HepG2 (cell line): ENCODE results near the gene COL18A1. TPM values are rescaled to one million over a fixed set of nuclear protein-coding genes. Genes with fewer than 3 reads are reported as not detected.

Experiments used
- ATAD3A ChIP-seq: sonication (generic); formaldehyde crosslinking; IDR thresholded peaks from 2 replicates; pipeline ENCODE4 v1.4.0; 2020; ENCODE audit warnings: missing genetic modification reagents
- SATB2 ChIP-seq: sonication (generic); formaldehyde crosslinking; IDR thresholded peaks from 2 replicates; pipeline ENCODE4 v1.5.0; 2020; ENCODE audit warnings: missing genetic modification reagents
- ZNF746 ChIP-seq: sonication (generic); formaldehyde crosslinking; IDR thresholded peaks from 2 replicates; pipeline ENCODE4 v1.8.0; 2022; ENCODE audit warnings: mild to moderate bottlenecking, missing genetic modification reagents
- polyA plus RNA-seq, 8 experiments: library from polyadenylated mRNA; depleted of rRNA in 3 of 8; stranded (reverse) in 7 of 8; unstranded in 1 of 8; fragments of >200 nt; fragmentation: Illumina TruSeq in 4 of 8; extraction: Trizol in 4 of 8; gene quantifications; 2 replicates each; pipeline versions ENCODE4 v1.2.1 to v1.2.3, GENCODE V29; 2011 to 2016; ENCODE audit warnings: low read depth in 4 of 8, missing spikeins in 1 of 8, mixed read lengths in 1 of 8; ENCODE audit not compliant: insufficient read depth in 1 of 8
- total RNA-seq, 5 experiments: library from RNA; depleted of rRNA; stranded (reverse); fragments of >200 nt; fragmentation: Illumina TruSeq; extraction: Trizol; gene quantifications; 2 replicates each; pipeline ENCODE4 v1.2.3, GENCODE V29; 2016; ENCODE audit warnings: low read depth in 1 of 5
- TF ChIP-seq, protein P1 (sequence below): sonication (generic); formaldehyde crosslinking; conservative IDR thresholded peaks from 2 replicates; pipeline ENCODE4 v1.8.0; 2022; ENCODE audit warnings: mild to moderate bottlenecking, moderate library complexity, missing genetic modification reagents
- TF ChIP-seq, protein P2 (sequence below): IDR thresholded peaks from 2 replicates; pipeline ENCODE4 v1.6.1; 2016; ENCODE audit warnings: low read depth, control low read depth
- TF ChIP-seq, protein P3 (sequence below), 2 experiments: fragments of 450-650 bp in 1 of 2; sonication (generic) in 1 of 2; formaldehyde crosslinking in 1 of 2; IDR thresholded peaks; 2 replicates each; pipeline versions ENCODE4 v1.6.1 to v1.8.0; 2016 to 2022; ENCODE audit warnings: antibody characterized with exemption in 1 of 2, mild to moderate bottlenecking in 1 of 2, missing genetic modification reagents in 1 of 2
- TF ChIP-seq, protein P4 (sequence below): sonication (generic); formaldehyde crosslinking; IDR thresholded peaks from 2 replicates; pipeline ENCODE4 v1.5.1; 2020; ENCODE audit warnings: mild to moderate bottlenecking, missing genetic modification reagents, moderate library complexity

Gene COL18A1
- total and polyA plus RNA-seq, 2 of the 13 experiments (the other 11 are each of a cell fraction or from before 2014, with no cell fraction given) = 79.0 to 102 TPM

DNA sequence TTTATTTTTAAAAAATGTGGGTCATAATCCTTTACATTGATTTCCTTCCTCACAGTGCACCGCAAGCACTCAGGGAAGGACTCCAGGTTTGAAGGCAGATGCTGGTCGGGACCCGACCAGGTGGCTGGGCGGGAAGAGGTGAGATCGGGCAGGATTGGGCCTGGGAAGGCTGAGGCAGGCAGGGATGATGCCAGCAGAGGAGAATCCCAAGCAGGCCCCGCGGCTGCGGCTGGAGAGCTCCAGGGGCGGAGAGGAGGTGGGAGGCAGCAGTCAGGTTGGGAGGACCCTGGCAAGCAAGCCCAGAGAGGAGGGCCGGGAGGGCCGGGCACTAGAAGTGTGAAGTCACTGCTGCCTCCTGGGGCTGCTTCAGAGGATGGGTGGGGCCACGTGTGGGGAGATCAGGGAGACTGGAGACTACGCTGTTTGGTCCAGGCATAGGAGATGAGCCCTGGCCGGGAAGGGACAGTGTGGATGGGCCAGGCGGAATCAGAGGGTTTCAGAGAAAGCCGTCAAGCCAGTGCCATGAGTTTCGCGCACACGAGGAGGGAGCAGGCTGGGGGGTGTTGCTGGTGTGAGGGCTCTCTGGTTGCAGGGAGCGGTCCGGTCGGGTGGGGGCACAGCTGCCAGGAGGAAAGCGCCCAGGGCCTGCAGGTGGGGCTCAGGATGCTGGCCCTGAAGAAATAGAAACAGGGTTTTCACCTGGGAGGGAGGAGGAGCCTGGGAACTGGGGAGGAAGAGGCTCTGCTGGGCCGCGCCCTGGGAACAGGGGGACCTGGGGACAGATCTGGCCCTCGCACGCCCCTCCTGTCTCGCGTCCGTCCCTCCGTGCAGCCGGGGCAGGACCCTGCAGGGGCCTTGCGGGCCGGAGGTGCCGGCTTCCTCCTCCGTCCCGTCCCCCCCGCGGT is 888 bp upstream of the COL18A1 start (continued):
- TF ChIP-seq ATAD3A (CRISPR knock-in tag) (no peak), ZNF746 (CRISPR knock-in tag) (0 out of 2 replicates have a peak, but pooled peaks have one; percentile 19), SATB2 (CRISPR knock-in tag) (no peak)
- TF ChIP-seq, protein P1, sequence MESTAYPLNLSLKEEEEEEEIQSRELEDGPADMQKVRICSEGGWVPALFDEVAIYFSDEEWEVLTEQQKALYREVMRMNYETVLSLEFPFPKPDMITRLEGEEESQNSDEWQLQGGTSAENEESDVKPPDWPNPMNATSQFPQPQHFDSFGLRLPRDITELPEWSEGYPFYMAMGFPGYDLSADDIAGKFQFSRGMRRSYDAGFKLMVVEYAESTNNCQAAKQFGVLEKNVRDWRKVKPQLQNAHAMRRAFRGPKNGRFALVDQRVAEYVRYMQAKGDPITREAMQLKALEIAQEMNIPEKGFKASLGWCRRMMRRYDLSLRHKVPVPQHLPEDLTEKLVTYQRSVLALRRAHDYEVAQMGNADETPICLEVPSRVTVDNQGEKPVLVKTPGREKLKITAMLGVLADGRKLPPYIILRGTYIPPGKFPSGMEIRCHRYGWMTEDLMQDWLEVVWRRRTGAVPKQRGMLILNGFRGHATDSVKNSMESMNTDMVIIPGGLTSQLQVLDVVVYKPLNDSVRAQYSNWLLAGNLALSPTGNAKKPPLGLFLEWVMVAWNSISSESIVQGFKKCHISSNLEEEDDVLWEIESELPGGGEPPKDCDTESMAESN (CRISPR knock-in tag) = peak; percentile 44; the same call in 1 of the 2 replicates
- TF ChIP-seq, protein P2, sequence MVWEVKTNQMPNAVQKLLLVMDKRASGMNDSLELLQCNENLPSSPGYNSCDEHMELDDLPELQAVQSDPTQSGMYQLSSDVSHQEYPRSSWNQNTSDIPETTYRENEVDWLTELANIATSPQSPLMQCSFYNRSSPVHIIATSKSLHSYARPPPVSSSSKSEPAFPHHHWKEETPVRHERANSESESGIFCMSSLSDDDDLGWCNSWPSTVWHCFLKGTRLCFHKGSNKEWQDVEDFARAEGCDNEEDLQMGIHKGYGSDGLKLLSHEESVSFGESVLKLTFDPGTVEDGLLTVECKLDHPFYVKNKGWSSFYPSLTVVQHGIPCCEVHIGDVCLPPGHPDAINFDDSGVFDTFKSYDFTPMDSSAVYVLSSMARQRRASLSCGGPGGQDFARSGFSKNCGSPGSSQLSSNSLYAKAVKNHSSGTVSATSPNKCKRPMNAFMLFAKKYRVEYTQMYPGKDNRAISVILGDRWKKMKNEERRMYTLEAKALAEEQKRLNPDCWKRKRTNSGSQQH (CRISPR knock-in tag) = no peak
- TF ChIP-seq, protein P3, sequence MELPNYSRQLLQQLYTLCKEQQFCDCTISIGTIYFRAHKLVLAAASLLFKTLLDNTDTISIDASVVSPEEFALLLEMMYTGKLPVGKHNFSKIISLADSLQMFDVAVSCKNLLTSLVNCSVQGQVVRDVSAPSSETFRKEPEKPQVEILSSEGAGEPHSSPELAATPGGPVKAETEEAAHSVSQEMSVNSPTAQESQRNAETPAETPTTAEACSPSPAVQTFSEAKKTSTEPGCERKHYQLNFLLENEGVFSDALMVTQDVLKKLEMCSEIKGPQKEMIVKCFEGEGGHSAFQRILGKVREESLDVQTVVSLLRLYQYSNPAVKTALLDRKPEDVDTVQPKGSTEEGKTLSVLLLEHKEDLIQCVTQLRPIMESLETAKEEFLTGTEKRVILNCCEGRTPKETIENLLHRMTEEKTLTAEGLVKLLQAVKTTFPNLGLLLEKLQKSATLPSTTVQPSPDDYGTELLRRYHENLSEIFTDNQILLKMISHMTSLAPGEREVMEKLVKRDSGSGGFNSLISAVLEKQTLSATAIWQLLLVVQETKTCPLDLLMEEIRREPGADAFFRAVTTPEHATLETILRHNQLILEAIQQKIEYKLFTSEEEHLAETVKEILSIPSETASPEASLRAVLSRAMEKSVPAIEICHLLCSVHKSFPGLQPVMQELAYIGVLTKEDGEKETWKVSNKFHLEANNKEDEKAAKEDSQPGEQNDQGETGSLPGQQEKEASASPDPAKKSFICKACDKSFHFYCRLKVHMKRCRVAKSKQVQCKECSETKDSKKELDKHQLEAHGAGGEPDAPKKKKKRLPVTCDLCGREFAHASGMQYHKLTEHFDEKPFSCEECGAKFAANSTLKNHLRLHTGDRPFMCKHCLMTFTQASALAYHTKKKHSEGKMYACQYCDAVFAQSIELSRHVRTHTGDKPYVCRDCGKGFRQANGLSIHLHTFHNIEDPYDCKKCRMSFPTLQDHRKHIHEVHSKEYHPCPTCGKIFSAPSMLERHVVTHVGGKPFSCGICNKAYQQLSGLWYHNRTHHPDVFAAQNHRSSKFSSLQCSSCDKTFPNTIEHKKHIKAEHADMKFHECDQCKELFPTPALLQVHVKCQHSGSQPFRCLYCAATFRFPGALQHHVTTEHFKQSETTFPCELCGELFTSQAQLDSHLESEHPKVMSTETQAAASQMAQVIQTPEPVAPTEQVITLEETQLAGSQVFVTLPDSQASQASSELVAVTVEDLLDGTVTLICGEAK (IDR thresholded peaks at IDR 0.05) = no peak
- TF ChIP-seq, protein P3 (CRISPR knock-in tag; IDR thresholded peaks at IDR 0.05) = 0 out of 2 replicates have a peak, but pooled peaks have one; percentile 20
- TF ChIP-seq, protein P4, sequence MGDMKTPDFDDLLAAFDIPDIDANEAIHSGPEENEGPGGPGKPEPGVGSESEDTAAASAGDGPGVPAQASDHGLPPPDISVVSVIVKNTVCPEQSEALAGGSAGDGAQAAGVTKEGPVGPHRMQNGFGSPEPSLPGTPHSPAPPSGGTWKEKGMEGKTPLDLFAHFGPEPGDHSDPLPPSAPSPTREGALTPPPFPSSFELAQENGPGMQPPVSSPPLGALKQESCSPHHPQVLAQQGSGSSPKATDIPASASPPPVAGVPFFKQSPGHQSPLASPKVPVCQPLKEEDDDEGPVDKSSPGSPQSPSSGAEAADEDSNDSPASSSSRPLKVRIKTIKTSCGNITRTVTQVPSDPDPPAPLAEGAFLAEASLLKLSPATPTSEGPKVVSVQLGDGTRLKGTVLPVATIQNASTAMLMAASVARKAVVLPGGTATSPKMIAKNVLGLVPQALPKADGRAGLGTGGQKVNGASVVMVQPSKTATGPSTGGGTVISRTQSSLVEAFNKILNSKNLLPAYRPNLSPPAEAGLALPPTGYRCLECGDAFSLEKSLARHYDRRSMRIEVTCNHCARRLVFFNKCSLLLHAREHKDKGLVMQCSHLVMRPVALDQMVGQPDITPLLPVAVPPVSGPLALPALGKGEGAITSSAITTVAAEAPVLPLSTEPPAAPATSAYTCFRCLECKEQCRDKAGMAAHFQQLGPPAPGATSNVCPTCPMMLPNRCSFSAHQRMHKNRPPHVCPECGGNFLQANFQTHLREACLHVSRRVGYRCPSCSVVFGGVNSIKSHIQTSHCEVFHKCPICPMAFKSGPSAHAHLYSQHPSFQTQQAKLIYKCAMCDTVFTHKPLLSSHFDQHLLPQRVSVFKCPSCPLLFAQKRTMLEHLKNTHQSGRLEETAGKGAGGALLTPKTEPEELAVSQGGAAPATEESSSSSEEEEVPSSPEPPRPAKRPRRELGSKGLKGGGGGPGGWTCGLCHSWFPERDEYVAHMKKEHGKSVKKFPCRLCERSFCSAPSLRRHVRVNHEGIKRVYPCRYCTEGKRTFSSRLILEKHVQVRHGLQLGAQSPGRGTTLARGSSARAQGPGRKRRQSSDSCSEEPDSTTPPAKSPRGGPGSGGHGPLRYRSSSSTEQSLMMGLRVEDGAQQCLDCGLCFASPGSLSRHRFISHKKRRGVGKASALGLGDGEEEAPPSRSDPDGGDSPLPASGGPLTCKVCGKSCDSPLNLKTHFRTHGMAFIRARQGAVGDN (CRISPR knock-in tag) = peak; percentile 72
